ENCODE measurements around the gene TMED5.

Gene TMED5

DNA sequence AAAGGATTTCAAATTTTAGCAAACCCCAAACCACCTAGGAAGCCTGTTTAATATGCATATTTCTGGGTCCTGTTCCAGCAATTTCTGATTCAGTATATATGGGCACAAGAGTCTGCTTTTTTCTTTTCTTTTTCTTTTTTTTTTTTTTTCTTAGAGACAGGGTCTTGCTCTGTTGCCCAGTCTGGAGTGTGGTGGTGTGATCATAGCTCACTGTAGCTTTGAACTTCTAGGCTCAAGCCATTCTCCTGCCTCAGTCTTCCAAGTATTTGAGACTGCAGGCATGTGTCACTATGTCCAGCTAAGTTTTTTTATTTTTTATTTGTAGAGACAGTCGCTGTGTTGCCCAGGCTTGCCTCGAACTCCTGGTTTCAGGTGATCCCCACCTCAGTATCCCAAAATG, 35.1 kb upstream of the TMED5 start:
- Histone ChIP-seq H3K79me1 (ENCODE audit: low read length) (no peaks in the 10 kb centered on the region), H4K5ac (ENCODE audit: low read length) (no peak overlapping the region), H3K36me3 (ENCODE audit: control insufficient read depth, insufficient read depth, low read length) (no peaks in the 10 kb centered on the region), H2AK5ac (ENCODE audit: low read length) (no peak overlapping the region), H3K9ac (ENCODE audit: low read length) (no peak overlapping the region), H3K4me1 (ENCODE audit: control insufficient read depth, low read depth, low read length) (no peaks in the 10 kb centered on the region), H3K27me3 (ENCODE audit: insufficient read depth, low read length, poor library complexity) (no peaks in the 10 kb centered on the region), H2BK15ac (replicated peaks; ENCODE audit: low read depth) (no peak overlapping the region), H3K18ac (ENCODE audit: low read length) (no peak overlapping the region), H3K27ac (ENCODE audit: low read depth, low read length) (no peak overlapping the region), H3K79me2 (ENCODE audit: control insufficient read depth, insufficient read depth, low read length) (no peaks in the 10 kb centered on the region), H3K23ac (ENCODE audit: low read length) (no peak overlapping the region), H2BK5ac (ENCODE audit: low read length) (no peak overlapping the region), H3K4me2 (ENCODE audit: low read length) (no peak overlapping the region), H3K4ac (ENCODE audit: low read depth, low read length) (no peak overlapping the region), H3K4me3 (ENCODE audit: low read length) (no peak overlapping the region), H2BK120ac (ENCODE audit: low read depth, low read length) (no peak overlapping the region), H4K8ac (ENCODE audit: low read depth, low read length) (no peak overlapping the region), H3K56ac (ENCODE audit: low read length) (no peak overlapping the region)
- DNase-seq: no peak
- no CpG with 5 or more reads among the region's 2 CpGs for WGBS (ENCODE audit: extremely low coverage, insufficient coverage, low lambda C conversion rate)

DNA sequence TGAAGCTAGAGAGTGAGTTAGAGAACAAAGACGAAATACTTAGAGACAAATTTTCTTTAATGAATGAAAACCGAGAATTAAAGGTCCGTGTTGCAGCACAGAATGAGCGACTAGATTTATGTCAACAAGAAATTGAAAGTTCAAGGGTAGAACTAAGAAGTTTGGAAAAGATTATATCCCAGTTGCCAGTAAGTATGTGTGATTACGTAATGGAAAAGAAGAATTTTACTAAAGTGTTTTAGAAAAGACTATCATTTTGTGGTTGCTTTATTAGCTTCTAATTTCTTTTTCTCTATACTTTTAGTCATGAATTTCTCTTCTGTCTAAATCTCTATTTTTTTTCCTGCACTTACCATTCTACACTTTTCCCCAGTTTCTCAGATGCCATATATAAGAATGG, 27.0 kb upstream of the TMED5 start:
- Histone ChIP-seq H3K36me3 (ENCODE audit: control insufficient read depth, insufficient read depth, low read length) (no peaks in the 10 kb centered on the region), H2AK5ac (ENCODE audit: low read length) (no peak overlapping the region), H3K4me1 (ENCODE audit: control insufficient read depth, low read depth, low read length) (no peaks in the 10 kb centered on the region), H3K56ac (ENCODE audit: low read length) (no peak overlapping the region), H3K4me3 (ENCODE audit: low read length) (no peak overlapping the region), H3K4me2 (ENCODE audit: low read length) (no peak overlapping the region), H3K4ac (ENCODE audit: low read depth, low read length) (no peak overlapping the region), H2BK15ac (replicated peaks; ENCODE audit: low read depth) (no peak overlapping the region), H3K27me3 (ENCODE audit: insufficient read depth, low read length, poor library complexity) (no peaks in the 10 kb centered on the region), H4K5ac (ENCODE audit: low read length) (no peak overlapping the region), H3K79me2 (ENCODE audit: control insufficient read depth, insufficient read depth, low read length) (no peaks in the 10 kb centered on the region), H3K9ac (ENCODE audit: low read length) (no peak overlapping the region), H2BK120ac (ENCODE audit: low read depth, low read length) (no peak overlapping the region), H2BK5ac (ENCODE audit: low read length) (no peak overlapping the region), H4K8ac (ENCODE audit: low read depth, low read length) (no peak overlapping the region), H3K18ac (ENCODE audit: low read length) (no peak overlapping the region), H3K79me1 (ENCODE audit: low read length) (no peaks in the 10 kb centered on the region), H3K27ac (ENCODE audit: low read depth, low read length) (no peak overlapping the region), H3K23ac (ENCODE audit: low read length) (no peak overlapping the region)
- WGBS (ENCODE audit: extremely low coverage, insufficient coverage, low lambda C conversion rate): no CpG with 5 or more reads among the region's 5 CpGs
- no peak for DNase-seq

DNA sequence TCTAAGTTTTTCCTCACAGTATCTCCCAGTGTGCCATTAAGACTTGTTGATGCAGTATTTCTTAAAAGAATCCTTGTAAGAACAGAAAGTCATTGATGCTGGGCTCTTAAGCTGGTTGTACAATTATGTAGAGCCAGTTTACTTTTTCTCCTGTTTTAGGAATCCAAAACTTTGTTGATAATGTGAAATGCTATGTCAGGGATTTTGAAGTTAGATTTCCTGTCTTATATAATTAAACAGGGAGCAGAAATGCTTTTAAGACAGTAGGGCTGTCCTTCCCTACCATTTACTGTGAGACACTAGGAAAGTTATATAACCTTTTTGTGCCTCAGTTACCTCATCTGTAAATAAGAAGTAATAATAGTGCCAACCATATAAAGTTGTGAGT, 26.3 kb upstream of the TMED5 start:
- H3K18ac ChIP-seq (ENCODE audit: low read length): no peak overlapping the region
- H3K23ac ChIP-seq (ENCODE audit: low read length): no peak overlapping the region
- no peaks in the 10 kb centered on the region for H3K79me1 ChIP-seq (ENCODE audit: low read length)
- H2AK5ac ChIP-seq (ENCODE audit: low read length): no peak overlapping the region
- no peak overlapping the region for H2BK15ac ChIP-seq (replicated peaks; ENCODE audit: low read depth)
- no peak overlapping the region for H2BK5ac ChIP-seq (ENCODE audit: low read length)
- H3K27ac ChIP-seq (ENCODE audit: low read depth, low read length): no peak overlapping the region
- no peak overlapping the region for H4K8ac ChIP-seq (ENCODE audit: low read depth, low read length)
- no peak overlapping the region for H3K4me3 ChIP-seq (ENCODE audit: low read length)
- DNase-seq: no peak
- no peaks in the 10 kb centered on the region for H3K27me3 ChIP-seq (ENCODE audit: insufficient read depth, low read length, poor library complexity)
- H2BK120ac ChIP-seq (ENCODE audit: low read depth, low read length): no peak overlapping the region
- H3K4ac ChIP-seq (ENCODE audit: low read depth, low read length): no peak overlapping the region
- no peak overlapping the region for H3K56ac ChIP-seq (ENCODE audit: low read length)
- no peak overlapping the region for H3K9ac ChIP-seq (ENCODE audit: low read length)
- no peaks in the 10 kb centered on the region for H3K36me3 ChIP-seq (ENCODE audit: control insufficient read depth, insufficient read depth, low read length)
- H3K4me2 ChIP-seq (ENCODE audit: low read length): no peak overlapping the region
- H3K4me1 ChIP-seq (ENCODE audit: control insufficient read depth, low read depth, low read length): no peaks in the 10 kb centered on the region
- no peaks in the 10 kb centered on the region for H3K79me2 ChIP-seq (ENCODE audit: control insufficient read depth, insufficient read depth, low read length)
- H4K5ac ChIP-seq (ENCODE audit: low read length): no peak overlapping the region

DNA sequence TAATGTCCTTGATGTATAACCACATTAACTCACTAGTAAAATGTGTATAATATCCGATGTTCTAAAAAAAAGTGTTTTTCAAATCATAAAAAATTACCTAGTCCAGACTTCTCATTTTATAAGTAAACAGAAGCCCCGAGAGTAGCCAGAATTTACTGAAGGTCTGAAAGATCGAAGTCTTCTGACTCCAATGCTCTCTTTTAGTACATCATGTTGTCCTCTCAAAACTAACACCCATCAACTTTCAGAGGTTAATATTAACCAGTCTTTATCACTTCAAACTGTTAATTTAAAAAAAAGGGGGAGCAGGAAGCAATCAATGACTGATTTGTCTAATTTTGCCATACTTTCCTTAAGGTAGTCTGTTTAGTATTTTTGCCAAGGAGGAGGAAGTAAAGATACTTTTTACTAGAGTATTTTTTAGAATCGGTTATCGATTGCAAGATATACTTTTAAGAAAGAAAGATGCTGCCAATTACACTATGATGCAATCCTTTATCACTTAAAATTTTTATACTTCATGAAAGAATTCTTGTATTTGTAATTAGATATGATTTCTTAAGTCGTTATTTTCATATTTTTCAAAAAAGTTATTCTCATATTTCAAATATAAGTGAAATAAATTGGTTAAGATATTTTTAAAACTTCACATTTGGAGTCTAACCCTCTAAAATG, 25.8 kb upstream of the TMED5 start:
- Histone ChIP-seq H3K9ac (ENCODE audit: low read length) (no peak overlapping the region), H2AK5ac (ENCODE audit: low read length) (no peak overlapping the region), H3K4me1 (ENCODE audit: control insufficient read depth, low read depth, low read length) (no peaks in the 10 kb centered on the region), H3K4me3 (ENCODE audit: low read length) (no peak overlapping the region), H3K27ac (ENCODE audit: low read depth, low read length) (no peak overlapping the region), H3K27me3 (ENCODE audit: insufficient read depth, low read length, poor library complexity) (no peaks in the 10 kb centered on the region), H3K23ac (ENCODE audit: low read length) (no peak overlapping the region), H3K56ac (ENCODE audit: low read length) (no peak overlapping the region), H3K79me1 (ENCODE audit: low read length) (no peaks in the 10 kb centered on the region), H3K4me2 (ENCODE audit: low read length) (no peak overlapping the region), H3K36me3 (ENCODE audit: control insufficient read depth, insufficient read depth, low read length) (no peaks in the 10 kb centered on the region), H3K4ac (ENCODE audit: low read depth, low read length) (no peak overlapping the region), H3K18ac (ENCODE audit: low read length) (no peak overlapping the region), H2BK120ac (ENCODE audit: low read depth, low read length) (no peak overlapping the region), H2BK15ac (replicated peaks; ENCODE audit: low read depth) (no peak overlapping the region), H2BK5ac (ENCODE audit: low read length) (no peak overlapping the region), H4K8ac (ENCODE audit: low read depth, low read length) (no peak overlapping the region), H4K5ac (ENCODE audit: low read length) (no peak overlapping the region), H3K79me2 (ENCODE audit: control insufficient read depth, insufficient read depth, low read length) (no peaks in the 10 kb centered on the region)
- DNase-seq: no peak
- no CpG with 5 or more reads among the region's 6 CpGs for WGBS (ENCODE audit: extremely low coverage, insufficient coverage, low lambda C conversion rate)

DNA sequence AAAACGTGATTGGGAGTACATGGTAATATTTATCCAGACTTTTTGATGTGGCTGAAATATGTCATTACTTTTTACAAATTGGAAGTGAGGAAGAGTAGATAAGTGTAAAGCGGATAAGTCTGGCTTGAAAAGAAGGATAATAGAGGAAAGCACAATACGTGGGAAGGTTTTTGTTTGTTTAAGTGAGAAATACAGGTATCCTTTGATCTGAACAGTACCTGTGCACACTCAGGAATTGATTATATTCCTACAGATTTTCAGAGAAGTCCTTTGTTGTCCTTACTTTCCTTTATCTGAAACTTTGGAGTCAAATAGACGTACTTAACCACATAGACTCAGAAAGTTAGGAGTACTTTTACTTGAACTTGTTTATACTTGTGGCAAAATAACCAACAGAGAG, 20.5 kb upstream of the TMED5 start:
- H3K79me2 ChIP-seq (ENCODE audit: control insufficient read depth, insufficient read depth, low read length): no peaks in the 10 kb centered on the region
- no peak overlapping the region for H3K4me3 ChIP-seq (ENCODE audit: low read length)
- DNase-seq: no peak
- no peak overlapping the region for H4K8ac ChIP-seq (ENCODE audit: low read depth, low read length)
- no peak overlapping the region for H4K5ac ChIP-seq (ENCODE audit: low read length)
- H3K4ac ChIP-seq (ENCODE audit: low read depth, low read length): no peak overlapping the region
- H3K9ac ChIP-seq (ENCODE audit: low read length): no peak overlapping the region
- no peak overlapping the region for H2AK5ac ChIP-seq (ENCODE audit: low read length)
- H3K4me2 ChIP-seq (ENCODE audit: low read length): no peak overlapping the region
- H2BK120ac ChIP-seq (ENCODE audit: low read depth, low read length): no peak overlapping the region
- H3K27me3 ChIP-seq (ENCODE audit: insufficient read depth, low read length, poor library complexity): no peaks in the 10 kb centered on the region
- H3K23ac ChIP-seq (ENCODE audit: low read length): no peak overlapping the region
- H3K56ac ChIP-seq (ENCODE audit: low read length): no peak overlapping the region
- no peaks in the 10 kb centered on the region for H3K79me1 ChIP-seq (ENCODE audit: low read length)
- H3K36me3 ChIP-seq (ENCODE audit: control insufficient read depth, insufficient read depth, low read length): no peaks in the 10 kb centered on the region
- H3K27ac ChIP-seq (ENCODE audit: low read depth, low read length): no peak overlapping the region
- H3K4me1 ChIP-seq (ENCODE audit: control insufficient read depth, low read depth, low read length): no peaks in the 10 kb centered on the region
- H2BK5ac ChIP-seq (ENCODE audit: low read length): no peak overlapping the region
- no peak overlapping the region for H2BK15ac ChIP-seq (replicated peaks; ENCODE audit: low read depth)
- WGBS (ENCODE audit: extremely low coverage, insufficient coverage, low lambda C conversion rate): 100% methylated on average over 2 of the region's 4 CpGs
- H3K18ac ChIP-seq (ENCODE audit: low read length): no peak overlapping the region

DNA sequence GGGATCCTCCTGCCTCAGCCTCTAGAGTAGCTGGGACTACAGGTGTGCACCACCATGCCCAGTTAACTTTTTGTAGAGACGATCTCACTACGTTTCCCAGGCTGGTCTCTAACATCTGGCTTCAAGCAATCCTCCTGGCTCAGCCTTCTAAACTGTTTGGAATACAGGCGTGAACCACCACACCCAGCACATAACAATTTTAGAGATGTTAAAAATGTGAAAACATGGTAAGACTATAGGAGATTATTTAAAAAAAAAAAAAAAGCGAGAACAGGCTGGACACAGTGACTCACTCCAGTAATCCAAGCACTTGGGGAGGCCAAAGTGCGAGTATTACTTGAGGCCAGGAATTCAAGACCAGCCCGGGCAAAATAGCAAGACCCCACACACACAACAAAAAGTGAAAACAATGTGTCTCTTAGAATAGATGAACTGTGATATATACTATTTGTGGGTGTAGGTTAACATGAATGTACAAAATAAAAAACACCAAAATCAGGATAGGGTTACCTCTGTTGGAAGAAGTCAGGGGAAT, 19.9 kb upstream of the TMED5 start:
- Histone ChIP-seq H2AK5ac (ENCODE audit: low read length) (no peak overlapping the region), H4K5ac (ENCODE audit: low read length) (no peak overlapping the region), H3K18ac (ENCODE audit: low read length) (no peak overlapping the region), H3K4me3 (ENCODE audit: low read length) (no peak overlapping the region), H2BK15ac (replicated peaks; ENCODE audit: low read depth) (no peak overlapping the region), H4K8ac (ENCODE audit: low read depth, low read length) (no peak overlapping the region), H3K56ac (ENCODE audit: low read length) (no peak overlapping the region), H2BK5ac (ENCODE audit: low read length) (no peak overlapping the region), H2BK120ac (ENCODE audit: low read depth, low read length) (no peak overlapping the region), H3K4ac (ENCODE audit: low read depth, low read length) (no peak overlapping the region), H3K9ac (ENCODE audit: low read length) (no peak overlapping the region), H3K27me3 (ENCODE audit: insufficient read depth, low read length, poor library complexity) (no peaks in the 10 kb centered on the region), H3K27ac (ENCODE audit: low read depth, low read length) (no peak overlapping the region), H3K79me1 (ENCODE audit: low read length) (no peaks in the 10 kb centered on the region), H3K36me3 (ENCODE audit: control insufficient read depth, insufficient read depth, low read length) (no peaks in the 10 kb centered on the region), H3K4me2 (ENCODE audit: low read length) (no peak overlapping the region), H3K79me2 (ENCODE audit: control insufficient read depth, insufficient read depth, low read length) (no peaks in the 10 kb centered on the region), H3K23ac (ENCODE audit: low read length) (no peak overlapping the region), H3K4me1 (ENCODE audit: control insufficient read depth, low read depth, low read length) (no peaks in the 10 kb centered on the region)
- DNase-seq: no peak
- WGBS (ENCODE audit: extremely low coverage, insufficient coverage, low lambda C conversion rate): no CpG with 5 or more reads among the region's 6 CpGs
